Measurements from ENCODE around the gene TMEM238. TPM values are rescaled to one million over a fixed set of nuclear protein-coding genes. Genes with fewer than 3 reads are reported as not detected.

TMEM238 gene
- total and polyA plus RNA-seq, 10 of the 15 experiments (the other 5 are each of a cell fraction or from before 2014, with no cell fraction given) = 0.05 to 16.9 (median 0.58) TPM; not detected in 1

DNA sequence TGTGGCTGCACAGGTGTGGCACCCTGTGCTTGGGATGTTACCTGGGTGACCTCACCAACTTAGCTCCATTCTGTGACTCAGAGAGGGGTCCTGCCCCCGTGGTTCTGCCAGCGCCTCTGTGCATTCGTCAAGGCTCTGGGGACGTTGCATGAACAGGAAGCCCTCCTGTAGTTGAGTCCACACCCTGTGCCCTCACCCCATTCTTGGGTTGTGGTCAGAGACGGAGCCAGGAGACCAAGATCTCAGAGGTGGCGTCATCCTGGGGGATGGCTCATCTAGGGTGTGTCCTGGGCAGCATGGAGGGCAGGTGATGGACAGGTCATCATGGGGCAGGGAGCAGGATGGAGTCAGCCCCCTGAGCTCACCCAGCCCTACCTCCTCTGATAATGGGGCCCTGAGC is 32.1 kb downstream of the TMEM238 start (continued):
- TF ChIP-seq BRCA1 (IDR thresholded peaks at IDR 0.05; ENCODE audit: low read depth, low read length) (no peak), HDAC6 (IDR thresholded peaks at IDR 0.05; ENCODE audit: unreplicated experiment) (no peak), IKZF2 (IDR thresholded peaks at IDR 0.05) (no peak), MTA3 (IDR thresholded peaks at IDR 0.05; ENCODE audit: borderline replicate concordance, low read length) (no peak), JUND (IDR thresholded peaks at IDR 0.05; ENCODE audit: low read depth, low read length) (no peak), SREBF2 (IDR thresholded peaks at IDR 0.05; ENCODE audit: low read length) (no peak)
- TF ChIP-seq, protein P1, sequence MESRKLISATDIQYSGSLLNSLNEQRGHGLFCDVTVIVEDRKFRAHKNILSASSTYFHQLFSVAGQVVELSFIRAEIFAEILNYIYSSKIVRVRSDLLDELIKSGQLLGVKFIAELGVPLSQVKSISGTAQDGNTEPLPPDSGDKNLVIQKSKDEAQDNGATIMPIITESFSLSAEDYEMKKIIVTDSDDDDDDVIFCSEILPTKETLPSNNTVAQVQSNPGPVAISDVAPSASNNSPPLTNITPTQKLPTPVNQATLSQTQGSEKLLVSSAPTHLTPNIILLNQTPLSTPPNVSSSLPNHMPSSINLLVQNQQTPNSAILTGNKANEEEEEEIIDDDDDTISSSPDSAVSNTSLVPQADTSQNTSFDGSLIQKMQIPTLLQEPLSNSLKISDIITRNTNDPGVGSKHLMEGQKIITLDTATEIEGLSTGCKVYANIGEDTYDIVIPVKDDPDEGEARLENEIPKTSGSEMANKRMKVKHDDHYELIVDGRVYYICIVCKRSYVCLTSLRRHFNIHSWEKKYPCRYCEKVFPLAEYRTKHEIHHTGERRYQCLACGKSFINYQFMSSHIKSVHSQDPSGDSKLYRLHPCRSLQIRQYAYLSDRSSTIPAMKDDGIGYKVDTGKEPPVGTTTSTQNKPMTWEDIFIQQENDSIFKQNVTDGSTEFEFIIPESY (IDR thresholded peaks at IDR 0.05) = no peak

DNA sequence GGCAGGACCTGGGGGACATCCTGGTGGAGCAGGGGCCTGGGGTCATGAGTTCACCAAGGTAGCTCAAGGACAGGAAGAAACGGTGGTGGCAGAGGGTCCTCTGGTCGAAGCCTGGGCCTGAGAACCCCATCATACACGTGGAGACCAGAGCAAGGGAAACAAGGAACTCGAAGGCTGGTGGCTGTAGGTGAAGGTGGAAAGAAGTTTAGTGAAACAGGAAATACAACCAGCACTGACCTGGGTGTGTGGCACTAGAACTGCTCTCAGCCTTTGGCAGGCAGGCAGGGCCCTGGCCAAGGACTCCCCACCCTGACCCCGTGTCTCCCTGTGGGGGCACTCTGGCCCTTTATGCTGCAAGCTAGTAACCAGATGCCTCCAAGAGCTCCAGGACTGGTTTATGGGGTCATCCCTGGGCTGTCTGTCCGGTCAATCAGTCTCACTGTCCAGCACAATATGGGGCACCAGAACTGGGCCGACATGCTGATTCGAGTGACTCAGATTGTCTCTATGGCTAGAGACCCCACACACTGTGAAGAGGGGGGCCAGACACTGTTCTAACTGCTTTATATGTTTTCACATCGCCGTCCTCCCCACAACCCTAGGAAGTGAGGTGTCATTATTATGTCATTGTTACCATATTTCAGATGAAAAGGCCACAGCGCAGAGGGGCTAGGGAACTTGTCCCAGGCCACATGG is 33.3 kb downstream of the TMEM238 start:
- in situ Hi-C loops (cut with MboI) = no loop called here
- peaks cover 4 to 11% of the 10 kb centered on the region in 2 experiments; a peak in 3 of 4 replicates for H3K27me3 ChIP-seq (replicated peaks in 1 of 2; ENCODE audit: control insufficient read depth in 2 of 2, insufficient read depth in 2 of 2, low read length in 1 of 2)
- intact Hi-C loops (cut with micrococcal nuclease; ENCODE audit: unreplicated experiment) = no loop called here
- H3K27ac ChIP-seq (ENCODE audit: control insufficient read depth, insufficient read depth) = no peak overlapping the region
- 36% methylated on average over 11 of the region's 11 CpGs for WGBS (ENCODE audit: insufficient coverage, insufficient replicate concordance, low lambda C conversion rate, missing lambda C conversion rate)
- CTCF ChIA-PET = interaction anchor here (1.0 kb wide), 1 partner anchor 11 kb away, joined by 3 read pairs; the partner anchor contains the start of gene KMT5C
- H3K4me1 ChIP-seq (ENCODE audit: control insufficient read depth, insufficient read depth, low read length) = no peaks in the 10 kb centered on the region; the same call in 1 of the 2 replicates
- no peaks in the 10 kb centered on the region for H3K9me3 ChIP-seq (replicated peaks; ENCODE audit: control insufficient read depth, insufficient read depth, low read length)
- H3K9ac ChIP-seq (ENCODE audit: control insufficient read depth, insufficient read depth, low read length) = no peak overlapping the region
- H2AFZ ChIP-seq (ENCODE audit: control insufficient read depth, low read depth, low read length) = no peak overlapping the region
- no peak for DNase-seq (ENCODE audit: low read depth, low spot score)
- H3K36me3 ChIP-seq (ENCODE audit: control insufficient read depth in 2 of 2, insufficient read depth in 2 of 2, low read length in 1 of 2) = no peaks in the 10 kb centered on the region; a peak in 1 of 4 replicates
- no peaks in the 10 kb centered on the region; the same call in 1 of the 2 replicates for H4K20me1 ChIP-seq (ENCODE audit: control insufficient read depth, insufficient read depth)
- TF ChIP-seq IRF4 (IDR thresholded peaks at IDR 0.05; ENCODE audit: low read depth, low read length) = no peak
- TF ChIP-seq, protein P2, sequence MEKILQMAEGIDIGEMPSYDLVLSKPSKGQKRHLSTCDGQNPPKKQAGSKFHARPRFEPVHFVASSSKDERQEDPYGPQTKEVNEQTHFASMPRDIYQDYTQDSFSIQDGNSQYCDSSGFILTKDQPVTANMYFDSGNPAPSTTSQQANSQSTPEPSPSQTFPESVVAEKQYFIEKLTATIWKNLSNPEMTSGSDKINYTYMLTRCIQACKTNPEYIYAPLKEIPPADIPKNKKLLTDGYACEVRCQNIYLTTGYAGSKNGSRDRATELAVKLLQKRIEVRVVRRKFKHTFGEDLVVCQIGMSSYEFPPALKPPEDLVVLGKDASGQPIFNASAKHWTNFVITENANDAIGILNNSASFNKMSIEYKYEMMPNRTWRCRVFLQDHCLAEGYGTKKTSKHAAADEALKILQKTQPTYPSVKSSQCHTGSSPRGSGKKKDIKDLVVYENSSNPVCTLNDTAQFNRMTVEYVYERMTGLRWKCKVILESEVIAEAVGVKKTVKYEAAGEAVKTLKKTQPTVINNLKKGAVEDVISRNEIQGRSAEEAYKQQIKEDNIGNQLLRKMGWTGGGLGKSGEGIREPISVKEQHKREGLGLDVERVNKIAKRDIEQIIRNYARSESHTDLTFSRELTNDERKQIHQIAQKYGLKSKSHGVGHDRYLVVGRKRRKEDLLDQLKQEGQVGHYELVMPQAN (conservative IDR thresholded peaks at IDR 0.05) = no peak
- no peak for TF ChIP-seq EED (IDR thresholded peaks at IDR 0.05; ENCODE audit: low read depth)
- TF ChIP-seq IKZF2 (IDR thresholded peaks at IDR 0.05) = no peak
- H3K79me2 ChIP-seq (ENCODE audit: control insufficient read depth, insufficient read depth, low read length) = no peaks in the 10 kb centered on the region
- no peak overlapping the region for H3K4me3 ChIP-seq
- RAD21 ChIA-PET (ENCODE audit: unreplicated experiment) = no interaction called here
- no TSS peak for BruUV-seq (replicated peaks)
- POLR2A ChIA-PET = interaction anchor here (0.5 to 1.0 kb wide), 2 partner anchors 12 to 38 kb away, joined by 6 read pairs; partner anchors contain the start of gene KMT5C
- ATAC-seq = no peak
- FAIRE-seq = no peak
- H3K4me2 ChIP-seq (ENCODE audit: control insufficient read depth, insufficient read depth) = no peak overlapping the region
- SMC1A ChIA-PET (ENCODE audit: uncharacterized antibody, unreplicated experiment) = no interaction called here
